ENCODE data around the gene RNF207.

The RNF207 gene

DNA sequence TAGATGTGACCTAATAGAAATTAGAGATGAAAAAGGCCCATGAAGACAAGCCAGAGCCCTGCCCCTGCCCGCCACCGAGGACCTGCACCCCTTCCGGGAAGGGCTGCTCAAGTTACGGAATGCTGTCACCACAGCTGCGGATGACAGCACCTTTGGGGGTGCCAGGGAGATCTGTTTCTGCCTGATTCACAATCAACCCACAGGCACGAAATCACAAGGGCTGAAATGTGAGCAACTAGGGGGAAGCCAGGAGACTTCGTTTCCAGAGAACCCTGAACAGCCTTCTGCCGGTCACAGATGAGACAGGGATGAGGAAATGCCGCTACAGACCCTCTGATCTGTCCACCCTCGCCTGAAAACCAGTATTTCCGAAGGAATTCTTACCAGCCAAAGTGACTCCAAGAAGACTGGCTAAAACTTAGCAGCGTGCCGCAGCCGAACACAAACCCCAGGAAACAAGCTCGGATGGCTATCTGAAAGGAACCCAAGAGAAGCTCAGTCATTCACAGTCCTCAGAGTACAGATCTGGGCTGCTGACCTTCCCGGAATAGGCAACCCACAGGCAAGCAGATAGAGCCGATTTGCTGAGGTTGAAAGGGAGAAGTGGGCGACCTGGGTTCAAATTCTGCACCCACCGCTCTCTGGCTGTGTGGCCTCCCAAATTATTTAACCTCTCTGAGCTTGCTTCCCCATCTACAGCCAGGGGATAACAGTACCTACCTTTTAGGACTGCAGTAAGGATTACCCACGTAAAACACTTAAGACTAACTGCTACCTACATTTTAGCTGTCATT is 28.8 kb downstream of the RNF207 start:
- DNase-seq (ENCODE audit: low read depth in 2 of 2), result no peak

DNA sequence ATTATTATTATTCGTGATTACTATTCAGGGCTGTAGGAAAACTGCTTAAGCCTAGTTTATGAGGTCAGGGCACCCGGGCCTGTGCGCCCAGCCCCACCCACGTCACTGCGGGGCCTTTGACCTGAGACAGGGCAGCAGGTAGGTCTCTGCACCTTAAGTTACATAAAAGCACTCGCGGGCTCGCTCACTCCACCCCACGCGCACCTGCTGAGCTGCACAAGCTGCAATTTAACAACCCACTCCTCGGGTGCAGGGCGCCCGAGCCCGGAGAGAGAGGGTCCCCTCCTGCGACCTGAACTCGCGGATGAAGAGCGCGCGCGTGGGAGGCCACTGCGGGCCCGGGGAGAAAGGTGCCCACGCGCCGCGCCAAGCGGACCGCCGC is 29.4 kb downstream of the RNF207 start:
- no peak for DNase-seq (ENCODE audit: low read depth in 2 of 2)

DNA sequence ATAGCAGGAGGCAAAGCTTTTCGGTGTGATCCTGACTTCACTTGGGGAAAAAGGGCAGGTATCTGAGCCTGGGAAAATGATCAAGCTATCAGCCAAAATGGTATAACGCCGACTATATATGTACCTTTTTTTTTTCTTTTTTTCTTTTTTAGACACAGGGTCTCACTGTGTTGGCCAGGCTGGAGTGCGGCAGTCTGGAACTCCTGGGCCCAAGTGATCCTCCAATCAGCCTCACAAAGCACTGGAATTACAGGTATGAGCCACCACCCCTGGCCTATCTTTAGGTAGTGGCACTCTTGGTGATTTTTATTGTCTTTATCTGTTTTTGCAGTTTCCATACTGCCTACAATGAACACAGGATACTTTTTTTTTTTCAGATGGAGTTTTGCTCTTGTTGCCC is 31.2 kb downstream of the RNF207 start:
- DNase-seq (ENCODE audit: low read depth in 2 of 2), result no peak

DNA sequence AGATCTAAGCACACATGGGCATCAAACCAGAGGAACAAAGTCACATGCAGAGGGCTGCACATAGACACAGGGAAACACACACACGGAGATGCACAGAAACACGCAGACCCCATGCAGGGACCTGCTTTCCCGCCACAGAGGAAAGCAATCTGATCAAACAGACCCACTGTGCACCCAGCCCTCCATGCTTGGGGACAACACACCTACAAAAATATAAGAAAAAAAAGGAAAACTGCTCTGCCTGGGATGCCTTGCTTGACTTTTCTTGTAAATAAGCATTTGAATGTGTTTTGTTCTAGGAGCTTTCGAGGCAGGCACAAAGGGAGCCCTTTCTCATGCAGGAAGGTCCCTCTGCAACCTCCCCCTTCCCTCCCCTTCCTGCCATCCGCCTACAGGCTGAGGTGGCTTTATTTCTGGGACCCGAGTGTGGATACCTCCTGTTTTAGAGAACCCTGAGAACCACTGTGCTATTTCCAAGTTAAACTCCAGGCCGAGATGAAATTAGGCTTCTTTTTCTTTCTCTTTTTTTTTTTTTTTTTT is 33.4 kb downstream of the RNF207 start:
- DNase-seq (ENCODE audit: low read depth in 2 of 2), result no peak

DNA sequence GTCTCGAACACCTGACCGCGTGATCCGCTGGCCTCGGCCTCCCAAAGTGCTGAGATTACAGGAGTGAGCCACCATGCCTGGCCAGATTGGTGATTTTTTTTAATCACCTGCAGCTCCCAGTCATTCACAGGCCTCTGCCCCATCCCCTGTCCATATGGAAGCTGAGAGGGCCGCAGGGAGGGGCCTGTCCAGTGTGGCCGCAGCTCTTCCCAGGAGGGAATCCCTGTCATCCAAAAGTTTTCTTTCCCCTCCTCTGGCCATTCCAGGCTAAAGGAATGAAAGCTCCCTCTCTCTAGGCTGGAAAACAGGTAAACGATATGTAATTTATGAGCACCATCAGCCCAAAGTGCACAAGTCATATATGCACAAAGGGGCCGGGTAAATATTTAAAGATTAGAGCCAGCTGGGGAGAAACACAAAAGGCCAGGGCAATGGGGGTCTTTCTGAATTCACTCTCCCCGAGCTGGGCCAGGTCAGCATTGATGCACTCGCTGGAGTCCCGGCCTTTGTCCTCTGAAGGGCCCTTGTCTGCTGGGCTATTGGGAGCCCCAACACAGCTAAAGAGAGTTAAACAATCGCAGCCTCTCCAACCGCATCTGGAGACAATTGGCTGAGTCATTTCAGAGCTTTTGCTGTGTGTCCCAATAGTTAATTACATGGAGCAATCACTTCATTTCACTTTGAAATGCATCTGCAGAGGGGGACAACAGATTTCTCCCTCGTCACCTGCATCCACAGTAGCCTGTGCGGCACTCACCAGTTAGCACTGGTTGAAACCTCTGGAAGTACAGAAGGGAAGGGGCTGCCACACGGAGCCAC is 34.2 kb downstream of the RNF207 start:
- DNase-seq (ENCODE audit: low read depth in 2 of 2), result peak; percentile 49 to 55

DNA sequence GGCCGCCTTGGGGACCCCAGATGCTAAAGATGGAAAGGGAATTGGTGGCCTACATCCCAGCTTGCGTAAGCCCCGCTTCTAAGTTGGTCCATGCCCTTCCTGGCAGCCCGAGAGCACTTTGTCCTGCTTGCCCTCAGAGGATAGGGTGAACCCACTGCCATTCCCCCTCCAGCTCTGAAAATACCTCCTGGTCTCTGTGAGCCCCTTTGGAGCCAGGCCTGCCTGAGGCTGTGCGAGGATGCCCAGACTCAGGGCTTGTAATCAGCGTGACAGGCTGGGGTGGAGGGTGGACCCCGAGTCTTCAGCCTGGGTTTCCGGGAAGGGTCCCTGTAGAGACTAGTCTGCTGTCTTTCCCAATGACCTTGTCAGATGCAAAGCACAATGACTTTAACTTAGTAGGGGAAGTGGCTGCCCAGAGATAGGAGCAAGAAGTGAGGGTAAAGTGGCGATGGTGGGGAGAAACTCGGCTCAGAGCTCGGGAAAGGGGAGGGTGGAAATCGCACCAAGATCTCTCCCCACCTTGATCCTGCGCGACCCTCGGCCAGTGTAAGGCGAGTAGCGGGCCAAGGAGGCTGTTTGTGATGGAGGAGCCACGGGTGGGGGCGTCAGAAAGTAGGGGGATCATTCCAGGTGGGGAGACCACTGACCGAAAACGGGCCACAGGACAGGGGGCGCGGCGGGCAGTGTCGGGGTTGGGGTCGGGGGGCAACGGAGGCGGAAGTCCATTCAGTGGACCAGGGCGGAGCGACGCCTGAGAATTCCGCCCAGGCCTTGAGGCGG is 35.4 kb downstream of the RNF207 start:
- DNase-seq (ENCODE audit: low read depth in 2 of 2), result no peak

DNA sequence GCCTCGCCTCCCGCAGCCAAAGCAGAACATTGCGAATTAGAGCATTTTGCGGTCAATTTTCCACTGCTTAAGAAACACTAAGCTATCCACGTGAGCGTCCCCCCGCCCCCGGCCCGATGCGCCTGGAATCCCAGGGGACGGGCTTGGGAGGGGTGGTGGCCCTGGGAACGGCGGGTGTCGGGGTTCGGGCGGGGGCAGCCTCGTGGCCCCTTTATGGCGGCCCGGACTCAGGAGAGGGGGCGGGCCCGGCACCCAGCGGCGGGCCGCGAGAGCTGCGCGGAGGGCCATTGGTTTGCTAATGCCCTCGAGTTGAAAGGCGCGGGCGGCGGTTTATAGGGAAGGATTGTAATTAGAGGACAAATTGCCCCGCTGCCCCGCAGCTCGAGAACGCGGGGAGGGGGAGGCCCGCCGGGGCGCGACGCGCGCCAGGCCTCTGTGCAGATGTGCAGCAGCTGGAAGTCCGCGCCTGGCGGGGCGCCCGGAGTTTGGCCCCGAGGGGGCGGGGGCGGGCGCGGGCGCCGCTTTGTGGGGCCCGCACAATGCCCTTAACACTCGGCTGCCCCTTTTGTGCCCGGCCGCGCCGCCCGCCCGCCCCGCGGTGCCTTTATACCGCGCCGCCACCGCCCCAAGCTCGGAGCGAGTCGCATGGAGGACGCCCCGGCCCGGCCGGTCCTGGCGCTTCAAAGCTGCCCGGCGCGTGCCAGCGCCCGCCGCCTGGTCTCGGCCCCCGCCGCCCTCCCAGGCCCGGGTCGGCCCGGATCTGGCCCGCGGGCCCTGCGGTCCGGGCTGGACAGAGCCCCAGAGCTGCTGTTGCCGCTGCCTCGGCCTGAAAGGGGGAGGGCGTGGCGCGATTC is 36.2 kb downstream of the RNF207 start:
- DNase-seq (ENCODE audit: low read depth in 2 of 2), result no peak

DNA sequence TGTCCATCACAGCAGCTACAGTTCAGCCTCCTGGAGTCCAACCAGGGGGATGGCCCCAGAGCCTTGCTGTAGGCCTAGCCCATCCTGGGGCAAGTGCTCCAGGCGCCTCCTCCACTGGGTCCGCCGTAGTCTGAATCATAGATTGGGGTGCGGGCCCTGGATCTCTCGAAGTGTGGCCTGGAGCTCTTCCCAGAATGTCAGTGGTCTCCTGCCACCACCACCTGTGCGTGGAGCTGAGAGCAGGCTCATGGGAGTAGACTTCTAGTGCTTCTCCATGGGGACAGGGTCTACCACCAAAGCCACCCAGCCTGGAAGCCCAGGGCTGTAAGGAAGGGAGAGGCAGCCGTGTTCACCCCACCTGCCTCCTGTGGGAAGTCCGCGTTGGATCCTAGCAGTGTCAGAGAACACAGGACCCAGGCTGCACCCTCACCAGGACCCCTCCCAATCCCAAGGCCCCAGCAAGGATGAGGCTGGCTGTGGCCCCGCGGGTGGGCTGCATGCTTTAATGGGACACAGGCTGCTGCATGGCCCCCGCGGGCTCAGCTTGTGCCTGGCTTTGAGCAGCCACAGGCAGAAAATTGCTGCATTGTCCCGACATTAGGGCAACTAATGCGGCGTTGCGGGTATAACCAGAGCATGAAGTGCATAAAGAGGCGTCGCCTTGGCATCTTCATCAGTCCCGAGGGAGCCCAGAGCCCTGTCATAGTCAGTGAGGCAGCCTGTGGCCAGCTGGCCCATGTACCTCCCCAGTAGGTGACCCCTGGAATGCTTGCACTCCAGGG is 37.3 kb downstream of the RNF207 start:
- no peak for DNase-seq (ENCODE audit: low read depth in 2 of 2)

DNA sequence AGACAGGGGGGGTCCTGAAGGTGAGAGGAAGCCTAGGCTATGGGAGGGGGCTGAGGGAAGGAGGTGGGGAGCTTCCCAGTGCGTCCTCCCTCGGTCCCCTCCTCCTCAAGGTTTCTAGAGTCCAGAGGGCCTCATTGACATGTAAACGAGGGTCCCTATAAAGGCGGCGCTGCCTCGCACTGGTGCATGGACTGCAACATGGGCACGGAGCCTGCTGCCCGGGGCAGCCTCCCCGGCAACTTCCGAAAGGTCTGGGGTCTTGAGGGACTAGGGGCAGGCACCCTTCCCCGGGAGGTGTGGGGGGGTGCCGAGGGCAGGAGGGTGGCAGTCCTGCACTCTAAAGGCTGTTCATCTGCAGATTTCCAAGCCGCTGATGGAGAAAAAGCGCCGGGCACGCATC is 38.1 kb downstream of the RNF207 start, which contains the start of gene HES3:
Gene HES3 (plus strand): TSS at position 187 of the 400 bp plus-strand sequence. CDS start 187 bp downstream, at position 374.
- DNase-seq (ENCODE audit: low read depth in 2 of 2), result no peak

DNA sequence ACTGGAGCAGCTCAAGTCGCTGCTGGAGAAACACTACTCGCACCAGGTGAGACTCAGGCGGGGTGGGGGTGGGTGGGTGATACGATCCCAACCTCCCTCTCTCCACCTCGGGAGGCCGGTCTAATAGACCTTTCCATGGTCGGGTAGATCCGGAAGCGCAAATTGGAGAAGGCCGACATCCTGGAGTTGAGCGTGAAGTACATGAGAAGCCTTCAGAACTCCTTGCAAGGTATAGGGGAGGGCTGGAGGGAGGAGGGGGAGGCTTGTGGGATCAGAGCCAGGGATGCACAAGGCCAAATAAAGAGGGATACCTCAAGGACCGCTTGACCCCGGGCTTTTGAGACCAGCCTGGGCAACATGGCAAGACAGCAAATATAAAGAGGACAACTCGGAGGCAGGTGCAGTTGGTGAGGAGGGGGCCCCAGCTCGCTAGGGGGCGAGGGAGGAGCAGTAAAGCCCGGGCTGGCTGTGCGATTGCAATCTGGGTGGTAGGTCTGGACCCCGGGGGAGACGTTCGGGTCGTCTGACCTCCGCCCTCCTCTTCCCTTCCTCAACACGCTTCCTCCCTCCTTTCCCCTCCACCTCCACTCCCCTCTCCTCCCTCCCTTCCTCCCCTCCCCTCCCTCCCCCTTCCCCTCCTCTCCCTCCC is 38.6 kb downstream of the RNF207 start:
- no peak for DNase-seq (ENCODE audit: low read depth in 2 of 2)

DNA sequence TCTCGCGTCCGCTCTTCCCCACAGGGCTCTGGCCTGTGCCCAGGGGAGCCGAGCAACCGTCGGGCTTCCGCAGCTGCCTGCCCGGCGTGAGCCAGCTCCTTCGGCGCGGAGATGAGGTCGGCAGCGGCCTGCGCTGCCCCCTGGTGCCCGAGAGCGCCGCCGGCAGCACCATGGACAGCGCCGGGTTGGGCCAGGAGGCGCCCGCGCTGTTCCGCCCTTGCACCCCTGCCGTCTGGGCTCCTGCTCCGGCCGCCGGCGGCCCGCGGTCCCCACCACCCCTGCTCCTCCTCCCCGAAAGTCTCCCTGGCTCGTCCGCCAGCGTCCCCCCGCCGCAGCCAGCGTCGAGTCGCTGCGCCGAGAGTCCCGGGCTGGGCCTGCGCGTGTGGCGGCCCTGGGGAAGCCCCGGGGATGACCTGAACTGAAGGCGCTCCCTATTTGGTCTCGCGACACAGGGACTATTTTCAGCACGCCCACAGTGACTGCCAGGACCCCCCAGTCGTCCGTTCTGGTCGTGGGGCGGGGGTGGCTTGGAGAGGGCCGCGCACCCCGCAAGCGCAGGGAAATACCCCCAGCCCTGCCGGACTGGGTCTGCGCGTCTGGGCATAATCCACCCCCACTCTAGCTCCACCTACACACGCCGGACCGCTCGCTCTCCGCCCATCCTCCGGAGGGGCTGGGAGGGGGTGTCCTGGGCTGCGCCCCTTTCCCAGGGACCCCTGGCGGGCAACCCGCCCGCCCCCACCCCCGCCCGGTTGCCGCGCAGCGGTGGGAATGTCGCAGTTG is 39.4 kb downstream of the RNF207 start:
- peak; percentile 45 to 49 for DNase-seq (ENCODE audit: low read depth in 2 of 2)

DNA sequence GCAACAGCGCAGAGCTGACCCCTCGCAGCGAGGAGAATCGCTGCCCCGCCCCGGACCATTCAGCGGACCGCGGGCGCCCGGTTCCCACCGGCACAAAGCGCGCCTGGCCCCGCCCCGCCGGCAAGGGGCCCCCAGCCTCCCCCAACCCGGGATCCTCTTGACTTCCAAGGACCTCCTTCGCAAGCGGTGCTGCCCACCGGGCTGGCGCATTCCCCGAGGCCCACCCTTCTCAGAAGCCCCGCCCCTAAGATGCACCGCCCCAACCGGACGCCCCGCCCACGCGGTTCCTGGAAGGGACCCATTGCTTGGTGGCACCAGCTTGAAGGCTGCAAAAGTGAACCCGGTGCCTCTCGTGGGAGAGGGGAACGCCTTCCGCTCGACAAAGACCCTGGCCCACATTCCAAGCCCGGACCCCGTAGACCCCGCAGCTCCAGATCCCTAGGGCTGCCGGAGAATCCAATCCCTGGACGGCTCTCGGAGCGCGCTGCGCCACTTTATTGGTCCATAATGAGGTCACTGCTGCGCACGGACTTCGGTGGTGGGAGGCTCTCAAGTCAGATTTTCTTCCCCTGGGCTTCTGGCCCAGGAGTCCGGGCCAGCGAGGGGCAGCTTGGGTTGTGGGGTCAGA is 40.1 kb downstream of the RNF207 start:
- DNase-seq (ENCODE audit: low read depth in 2 of 2), result no peak

DNA sequence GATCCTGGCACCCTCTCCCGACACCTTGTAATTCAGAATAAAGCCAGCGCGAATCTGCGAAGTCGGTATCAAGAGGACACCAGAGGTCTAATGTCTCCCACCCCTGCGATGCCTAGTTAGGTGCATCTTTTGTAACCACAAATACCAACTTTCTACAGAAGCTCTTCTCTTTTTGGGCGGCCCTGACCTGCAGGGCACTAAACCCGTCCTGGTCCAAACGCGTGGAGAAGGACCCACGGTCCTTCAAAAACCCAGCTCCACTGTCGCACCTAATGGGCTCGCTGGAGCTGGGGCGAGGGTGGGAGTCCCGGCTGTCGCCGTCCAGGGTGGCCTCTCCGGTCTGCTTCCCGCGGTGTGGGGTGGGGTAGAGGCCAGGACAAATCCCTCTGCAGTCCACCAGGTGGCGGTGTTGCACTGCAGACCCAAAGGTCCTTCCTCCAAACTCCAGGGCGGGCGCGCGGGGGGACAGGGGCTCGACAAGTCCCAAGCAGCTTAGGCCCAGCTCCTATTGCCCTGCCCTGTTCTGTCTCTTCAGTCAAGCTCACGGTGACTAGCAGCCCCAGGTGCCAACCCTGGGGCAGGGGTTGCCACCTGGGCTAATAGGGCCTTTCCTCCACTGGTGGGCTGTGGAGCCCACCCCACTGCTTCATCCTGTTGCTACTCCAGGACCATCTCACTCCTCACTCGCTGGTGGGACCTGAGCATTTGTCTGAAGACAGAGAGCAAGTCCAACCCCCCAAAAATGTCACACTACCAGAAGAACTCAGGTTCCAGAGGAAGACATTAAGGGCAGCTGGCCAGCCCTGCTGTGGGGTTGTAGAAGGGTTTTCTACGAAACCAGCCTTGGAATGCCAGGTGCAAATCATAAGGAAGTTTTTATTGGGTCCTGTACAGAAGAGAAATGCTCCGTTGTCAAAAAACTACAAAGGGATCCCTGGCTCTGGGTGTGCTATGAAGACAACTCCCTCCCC is 40.9 kb downstream of the RNF207 start:
- peak in 1 of 2 experiments; percentile 23 for DNase-seq (ENCODE audit: low read depth in 2 of 2)

DNA sequence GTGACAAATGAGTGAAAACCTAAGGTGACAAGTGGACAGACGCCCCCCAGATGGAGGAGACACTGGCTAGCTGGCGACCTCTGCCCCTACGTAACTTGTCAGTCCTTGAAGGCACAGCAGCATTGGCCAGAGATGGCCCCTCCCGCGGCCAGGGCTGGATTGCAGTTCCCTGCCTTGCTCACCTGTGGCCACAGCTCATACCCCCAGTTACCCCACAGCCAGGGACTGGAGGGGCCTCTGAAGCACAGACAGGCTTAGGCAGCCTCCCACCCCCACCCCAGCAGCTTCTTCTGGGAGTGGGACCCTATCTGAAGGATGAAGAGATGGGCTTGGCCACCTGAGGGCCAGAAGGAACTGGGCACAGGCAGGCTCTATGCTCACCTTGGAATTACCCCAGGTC is 41.7 kb downstream of the RNF207 start:
- DNase-seq (ENCODE audit: low read depth in 2 of 2), result no peak

DNA sequence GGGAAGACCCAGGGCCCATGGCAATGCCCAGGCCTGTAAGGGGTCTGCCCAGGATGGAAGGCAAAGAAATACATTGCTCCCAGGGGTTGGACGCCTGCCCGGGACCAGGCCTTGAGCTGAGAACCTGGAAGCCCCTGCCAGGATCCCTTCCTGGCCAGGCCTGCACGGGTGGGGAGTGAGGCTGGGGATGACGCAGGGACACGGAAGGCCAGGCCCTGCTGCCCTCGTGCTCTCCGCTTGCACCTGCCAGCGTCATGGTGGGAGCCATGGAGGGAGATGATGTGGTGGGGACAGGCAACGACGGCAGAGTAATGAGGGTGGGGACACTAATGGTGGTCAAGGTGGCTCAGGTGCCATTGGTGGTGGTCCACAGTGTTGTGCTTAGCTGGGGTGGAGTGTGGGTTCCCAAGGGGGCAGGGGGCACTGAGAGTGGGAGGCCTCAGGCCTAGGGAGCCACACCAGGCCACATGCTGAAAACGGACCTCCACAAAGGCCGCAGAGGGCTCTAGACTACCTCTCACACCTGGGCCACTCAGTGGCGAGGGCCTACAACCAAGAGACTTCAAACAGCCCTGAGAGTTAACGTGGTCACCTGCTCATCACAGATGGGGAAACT is 42.4 kb downstream of the RNF207 start:
- DNase-seq (ENCODE audit: low read depth in 2 of 2), result no peak

DNA sequence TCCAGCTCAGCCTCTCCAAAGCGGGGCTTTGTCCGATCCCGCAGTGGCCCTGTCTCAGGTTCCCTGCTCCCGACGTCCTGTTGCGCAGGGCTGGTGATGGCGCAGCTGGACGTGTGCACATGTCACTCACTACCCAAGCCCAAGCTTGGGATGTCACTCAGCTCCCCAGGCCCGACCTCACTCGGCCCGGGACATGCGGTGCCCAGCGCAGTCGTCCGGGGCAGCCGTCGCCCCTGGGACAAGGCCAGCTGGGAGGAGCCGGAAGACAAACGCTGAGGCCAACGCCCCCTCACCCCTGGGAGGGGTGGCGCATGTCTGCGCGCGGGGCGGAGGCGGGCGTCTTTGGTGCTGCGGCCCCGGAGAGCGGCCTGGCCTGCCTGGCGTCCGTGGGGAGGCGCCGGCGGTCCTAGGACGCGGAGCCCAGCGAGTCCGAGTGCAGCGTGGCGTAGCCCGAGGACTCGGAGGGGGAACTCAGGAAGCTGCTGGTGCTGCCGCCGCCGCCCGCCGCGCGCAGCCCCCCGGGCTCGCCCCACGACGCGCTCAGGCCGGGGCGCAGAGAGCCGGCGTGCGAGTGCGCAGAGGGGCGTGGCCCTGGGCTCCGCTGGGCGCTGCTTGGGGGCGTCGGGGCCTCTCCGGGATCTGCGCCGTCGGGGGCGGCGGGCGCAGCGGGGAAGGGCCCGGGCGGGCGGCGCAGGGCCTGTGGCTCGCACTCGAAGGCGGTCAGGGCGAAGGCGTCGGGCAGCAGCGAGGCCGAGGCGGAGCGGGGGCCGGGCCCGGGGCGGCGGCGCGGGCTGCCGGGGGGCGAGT is 43.2 kb downstream of the RNF207 start:
- DNase-seq (ENCODE audit: low read depth in 2 of 2), result no peak
